Astrocyte of the hippocampus (primary cell): ENCODE data around the gene PDE4C.
A peak's percentile ranks its signal among the peaks of the same experiment; 100 is the strongest.

Source experiments
- DNase-seq: peaks from one replicate; pipeline ENCODE4 v3.0.0; 2011; ENCODE audit warnings: low read depth, low spot score

Gene PDE4C

DNA sequence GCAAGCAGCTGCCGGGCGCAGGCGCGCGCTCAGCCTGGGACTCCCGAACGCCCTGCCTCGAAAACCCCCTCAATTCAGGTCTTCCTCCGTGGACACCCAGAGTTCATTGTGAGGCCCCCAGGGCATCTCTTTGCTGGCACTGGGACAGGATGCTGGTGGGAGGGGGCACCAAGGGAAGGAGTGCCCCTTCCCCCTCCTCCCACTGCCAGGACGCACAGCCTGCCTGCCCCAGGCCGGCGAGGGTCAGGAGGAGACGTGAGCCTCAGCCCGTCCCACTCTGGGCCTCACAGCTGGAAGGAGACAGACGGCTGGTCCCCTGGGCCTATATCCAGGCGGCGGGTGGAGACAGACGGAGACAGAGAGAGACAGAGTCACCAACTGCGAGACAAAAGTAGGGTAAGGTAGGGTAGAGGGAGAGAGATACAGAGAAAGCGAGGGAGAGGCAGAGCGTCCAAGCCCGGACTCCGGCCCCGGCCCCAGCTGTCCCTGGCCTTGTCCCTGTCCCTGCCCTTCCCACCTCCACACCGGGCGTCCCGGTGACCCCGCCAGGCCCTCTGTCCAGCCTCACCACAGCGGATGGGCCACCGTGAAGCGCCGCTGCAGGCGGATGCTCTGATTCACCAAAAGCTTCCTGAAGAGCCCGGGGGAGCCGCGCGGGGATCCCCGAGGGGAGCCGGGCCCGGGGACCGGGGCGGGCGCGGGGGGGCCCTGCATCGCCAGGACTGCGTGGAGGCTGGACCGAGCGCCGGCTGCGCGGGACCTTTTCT lies at the start of gene PDE4C:
PDE4C (minus strand) TSS at position 737 of the 767 bp plus-strand sequence; CDS start at position 714, 23 bp downstream.
- DNase-seq, result peak; percentile 15

DNA sequence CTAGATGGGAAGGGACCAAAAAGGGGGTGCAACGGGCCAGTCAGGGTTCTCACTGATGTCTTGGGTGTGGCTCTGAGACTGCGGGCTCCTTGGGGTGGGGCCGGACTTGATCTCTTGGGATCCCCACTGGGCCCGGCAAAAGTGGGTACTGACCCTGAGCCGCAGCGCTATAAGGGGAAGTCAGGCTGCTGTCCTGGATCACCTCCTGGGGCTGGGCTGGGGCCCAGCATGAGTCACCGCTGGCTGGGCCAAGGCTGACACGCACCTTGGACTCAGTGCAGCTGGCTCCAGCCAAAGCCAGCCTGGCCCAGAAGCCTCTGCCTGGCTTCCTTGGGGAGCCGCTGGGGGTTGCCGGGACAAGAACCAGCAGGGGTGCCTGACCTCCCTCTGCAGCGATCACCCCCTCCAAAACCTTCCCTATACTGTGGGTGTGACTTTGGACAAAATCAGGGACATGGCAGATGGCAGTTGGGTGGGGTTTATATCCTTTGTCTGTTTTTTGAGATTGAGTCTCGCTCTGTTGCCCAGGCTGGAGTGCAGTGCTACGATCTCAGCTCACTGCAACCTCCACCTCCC lies 48.6 kb upstream of the PDE4C start:
- peak; percentile 96 for DNase-seq

DNA sequence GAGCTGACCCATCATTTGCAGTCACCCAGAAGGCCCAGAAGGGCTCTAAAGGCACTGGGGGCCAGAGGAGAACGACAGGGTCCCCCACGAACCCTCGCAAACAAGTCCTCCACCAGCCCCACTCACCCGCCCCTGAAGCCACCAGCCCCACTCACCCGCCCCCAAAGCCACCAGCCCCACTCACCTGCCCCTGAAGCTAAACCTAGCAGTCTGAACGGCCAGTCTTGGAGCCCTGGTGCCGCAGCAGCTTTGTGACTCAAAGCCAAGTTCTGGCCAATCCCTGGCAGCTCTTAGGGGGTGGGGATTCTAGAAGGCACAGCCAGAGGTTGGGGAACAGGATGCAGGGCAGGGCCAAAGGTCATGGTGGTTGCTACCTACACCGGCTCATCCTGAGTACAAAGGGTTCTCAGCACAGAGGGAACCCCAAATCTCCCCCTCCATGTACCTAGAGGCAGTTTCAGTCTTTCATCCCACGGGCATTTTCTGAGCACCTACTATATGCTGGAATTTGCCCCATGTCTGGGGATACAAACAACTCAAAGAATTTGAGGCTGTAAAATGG lies 48.1 kb upstream of the PDE4C start, which contains the start of gene IQCN:
IQCN (minus strand) TSS at position 234 of the 562 bp plus-strand sequence. CDS start 4,974 bp downstream, outside the sequence.
- DNase-seq, result peak; percentile 59

DNA sequence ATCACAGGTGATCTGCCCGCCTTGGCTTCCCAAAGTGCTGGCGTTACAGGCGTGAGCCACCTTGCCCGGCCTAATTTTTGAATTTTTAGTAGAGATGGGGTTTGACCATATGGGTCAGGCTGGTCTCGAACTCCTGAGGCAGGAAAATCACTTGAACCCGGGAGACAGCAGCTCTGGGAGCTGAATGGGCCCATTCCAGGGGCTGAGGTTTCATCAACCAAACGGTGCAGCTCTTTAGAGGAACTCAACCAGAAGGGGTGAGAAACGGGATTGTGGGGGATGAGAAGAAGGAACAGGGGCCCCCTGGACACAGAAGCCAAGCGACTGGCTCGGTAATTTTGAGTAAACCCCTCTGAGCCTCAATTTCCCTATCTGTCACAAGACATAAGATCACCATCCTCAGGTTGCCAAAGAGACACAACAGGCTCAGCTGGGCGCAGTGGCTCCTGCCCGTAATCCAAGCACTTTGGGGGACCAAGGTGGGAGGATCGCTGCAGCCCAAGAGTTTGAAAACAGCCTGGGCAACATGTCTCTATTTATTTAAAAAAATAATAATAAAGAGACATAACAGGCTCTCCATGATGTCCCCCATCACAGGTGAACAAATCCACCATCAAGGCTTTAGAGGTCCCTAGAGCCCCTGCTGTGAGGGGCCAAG lies 47.5 kb upstream of the PDE4C start:
- no peak for DNase-seq

DNA sequence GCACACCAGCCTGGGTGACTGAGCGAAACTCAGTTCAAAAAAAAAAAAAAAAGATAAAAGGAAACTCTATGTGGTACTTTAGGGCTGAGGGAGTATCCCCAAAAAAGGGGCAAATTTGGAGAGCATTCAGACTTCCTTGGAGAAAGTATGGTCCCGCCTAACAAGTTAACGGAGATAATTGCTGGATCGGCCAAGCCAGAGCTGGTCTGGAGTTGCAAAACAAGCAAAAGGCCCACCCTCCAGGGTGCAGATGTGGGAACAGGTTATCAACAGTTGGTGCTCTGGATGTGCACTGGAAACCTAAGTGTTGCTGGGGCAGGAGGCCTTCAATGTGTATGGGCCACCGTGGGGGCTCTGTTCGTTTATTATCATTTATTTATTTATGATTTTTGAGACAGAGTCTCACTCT lies 45.2 kb upstream of the PDE4C start:
- no peak for DNase-seq

DNA sequence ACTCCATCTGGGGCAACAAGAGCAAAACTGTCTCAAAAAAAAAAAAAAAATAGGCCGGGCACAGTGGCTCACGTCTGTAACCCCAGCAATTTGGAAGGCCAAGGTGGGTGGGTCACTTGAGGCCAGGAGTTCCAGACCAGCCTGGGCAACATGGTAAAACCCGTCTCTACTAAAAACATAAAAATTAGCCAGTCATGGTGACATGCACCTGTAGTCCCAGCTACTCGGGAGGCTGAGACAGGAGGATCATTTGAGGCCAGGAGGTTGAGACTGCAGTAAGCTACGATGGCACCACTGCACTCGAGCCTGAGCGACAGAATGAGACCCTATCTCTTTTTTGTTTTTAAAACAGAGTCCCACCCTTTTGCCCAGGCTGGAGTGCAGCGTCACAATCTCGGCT lies 44.1 kb upstream of the PDE4C start:
- DNase-seq, result no peak

DNA sequence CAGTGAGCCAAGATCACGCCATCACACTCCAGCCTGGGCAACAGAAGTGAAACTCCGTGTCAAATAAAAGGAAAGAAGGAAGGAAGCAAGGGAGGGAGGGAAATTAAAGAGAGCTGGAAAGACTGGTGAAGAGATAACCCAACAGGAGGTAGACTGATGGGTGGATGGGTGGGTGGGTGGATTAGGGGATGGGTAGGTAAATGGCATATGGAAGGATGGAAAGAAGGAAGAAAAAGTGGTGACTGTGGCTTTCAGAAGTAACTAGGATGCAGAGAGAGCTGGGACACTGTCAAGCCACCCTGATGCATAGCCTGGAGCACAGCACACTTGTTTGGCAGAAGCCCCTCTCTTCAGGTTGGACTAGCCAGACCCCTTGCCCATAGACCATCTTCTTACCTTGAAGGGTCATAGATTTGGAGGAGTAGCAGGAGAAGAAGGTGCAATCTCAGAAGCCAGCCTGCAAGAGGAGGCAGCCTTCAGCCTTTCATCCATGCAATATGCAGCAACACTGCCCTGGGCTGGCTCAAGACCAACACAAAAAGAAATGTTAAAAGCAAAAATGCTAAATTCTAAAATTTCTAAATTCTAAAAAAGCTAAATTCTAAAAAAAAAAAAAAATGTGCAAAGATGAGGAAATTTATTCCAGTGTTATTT lies 43.0 kb upstream of the PDE4C start:
- no peak for DNase-seq

DNA sequence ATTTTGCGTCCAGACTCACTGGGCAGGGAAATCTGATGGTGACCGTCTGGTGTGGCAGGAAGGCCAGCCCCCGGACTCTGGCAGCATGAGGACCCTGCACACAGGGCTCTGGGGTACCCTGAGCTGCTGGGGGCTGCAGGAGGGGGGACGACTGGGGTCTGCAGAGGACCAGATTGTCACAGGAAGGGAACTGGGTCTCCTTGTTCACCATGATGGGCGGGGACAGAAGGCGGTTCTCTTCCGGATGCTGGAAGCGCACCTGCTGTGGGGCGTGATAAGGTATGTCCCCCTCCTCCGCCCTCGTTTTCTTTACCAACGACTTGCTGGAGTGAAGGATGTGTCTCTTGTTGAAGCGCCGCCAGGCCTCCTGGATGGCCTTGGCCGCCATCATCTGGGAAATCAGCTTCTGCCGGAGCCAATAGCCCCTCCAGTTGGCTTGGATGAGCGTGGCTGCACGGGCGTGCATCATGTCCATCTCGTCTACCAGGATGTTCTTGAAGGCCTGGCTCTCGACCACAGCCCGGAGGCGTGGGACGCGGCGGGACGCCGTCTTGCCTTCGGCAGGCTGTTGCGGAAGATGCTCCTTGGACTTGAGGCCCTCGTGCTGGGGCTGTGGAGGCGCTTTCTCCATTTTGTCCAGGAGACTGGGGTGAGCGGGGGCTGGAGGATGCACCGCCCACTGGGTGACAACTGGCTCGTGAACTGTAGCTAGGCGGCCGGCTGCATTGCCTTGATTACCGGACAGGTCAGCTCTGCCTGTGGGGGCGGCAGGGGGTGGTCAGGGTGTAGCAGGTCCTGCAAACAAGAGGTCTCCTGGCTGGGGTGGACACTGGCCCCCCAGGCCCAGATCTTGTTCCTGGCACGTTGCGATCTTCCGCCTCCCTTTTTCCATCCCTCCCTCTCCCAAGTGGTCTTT lies 40.8 kb upstream of the PDE4C start:
- no peak for DNase-seq

DNA sequence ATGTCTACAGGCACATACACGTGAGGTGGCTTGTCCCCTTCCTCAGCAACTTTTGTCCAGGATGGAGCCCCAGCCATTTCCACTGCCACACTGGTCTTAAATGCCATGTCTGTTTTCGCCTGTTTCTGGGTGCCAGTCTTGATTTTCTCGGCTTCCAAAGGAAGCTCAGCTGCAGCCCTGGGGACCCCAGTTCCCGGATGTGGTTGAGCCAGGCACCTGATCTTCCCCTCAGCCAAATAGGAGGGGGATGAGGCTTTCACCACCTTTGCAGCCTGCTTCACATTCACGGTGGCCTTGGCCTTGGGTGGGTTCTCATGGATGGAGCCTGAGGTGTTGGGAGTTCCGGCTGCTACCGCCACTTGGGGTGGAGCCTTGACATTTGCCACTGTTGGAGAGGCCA lies 39.3 kb upstream of the PDE4C start:
- DNase-seq, result no peak

DNA sequence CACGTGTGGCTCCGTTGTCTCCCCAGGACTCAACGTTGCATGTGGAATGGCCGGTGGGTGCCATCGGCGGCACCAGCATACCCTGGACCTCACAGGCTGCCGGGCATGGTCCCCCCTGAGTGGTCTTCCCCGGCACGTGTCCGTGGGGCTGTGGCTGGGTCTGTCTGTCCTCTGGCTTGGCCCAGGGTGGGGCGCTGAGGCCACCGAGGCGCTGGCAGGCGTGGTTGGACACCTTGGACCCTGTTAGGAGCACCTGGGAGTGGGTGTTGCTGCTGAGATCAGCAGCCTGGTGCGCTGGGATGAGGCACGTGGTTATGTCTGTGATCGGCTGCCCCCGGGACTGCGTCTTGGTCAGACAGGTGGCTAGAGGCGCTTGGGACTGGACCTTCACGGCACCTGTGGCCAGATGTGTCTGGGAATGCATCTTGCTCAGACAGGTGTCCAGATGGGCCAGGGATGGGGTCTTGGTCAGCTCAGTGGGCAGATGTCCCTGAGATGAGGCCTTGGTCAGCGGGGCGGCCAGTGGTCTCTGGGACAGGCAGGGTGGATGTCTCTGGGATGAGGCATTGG lies 38.8 kb upstream of the PDE4C start:
- DNase-seq, result no peak

DNA sequence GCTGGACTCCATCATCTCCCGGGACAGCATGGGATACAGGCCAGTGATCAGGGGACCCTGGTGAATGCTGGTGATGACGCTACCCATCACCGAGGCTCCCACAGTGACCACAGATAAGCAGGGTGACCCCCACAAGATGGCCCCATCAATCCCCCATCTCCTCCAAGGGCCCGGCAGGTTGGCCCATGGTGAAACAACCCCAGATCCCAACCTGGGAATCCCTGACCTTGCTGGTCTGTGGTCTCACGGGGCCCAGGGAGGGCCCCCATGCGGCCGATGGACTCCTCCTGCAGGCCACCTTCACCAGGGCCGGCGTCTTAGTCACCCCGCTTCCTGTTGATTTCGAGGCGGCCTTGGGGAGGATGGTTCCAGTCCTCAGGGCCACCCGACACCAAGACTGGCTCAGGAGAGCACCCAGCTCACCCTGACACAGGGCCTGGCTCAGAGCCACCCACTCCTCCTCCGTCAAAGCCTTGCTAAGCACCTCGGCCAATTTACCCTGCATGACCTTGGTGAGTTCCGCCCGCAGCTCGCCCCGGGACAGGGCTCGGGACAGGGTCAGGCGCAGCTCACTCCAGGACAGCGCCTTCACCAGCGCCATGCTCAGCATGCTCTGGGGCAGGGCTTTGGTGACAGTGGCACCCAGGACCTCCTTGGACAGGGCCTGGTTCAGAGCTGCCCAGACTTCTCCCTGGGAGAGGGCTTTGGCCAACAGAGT lies 38.1 kb upstream of the PDE4C start:
- DNase-seq, result no peak

DNA sequence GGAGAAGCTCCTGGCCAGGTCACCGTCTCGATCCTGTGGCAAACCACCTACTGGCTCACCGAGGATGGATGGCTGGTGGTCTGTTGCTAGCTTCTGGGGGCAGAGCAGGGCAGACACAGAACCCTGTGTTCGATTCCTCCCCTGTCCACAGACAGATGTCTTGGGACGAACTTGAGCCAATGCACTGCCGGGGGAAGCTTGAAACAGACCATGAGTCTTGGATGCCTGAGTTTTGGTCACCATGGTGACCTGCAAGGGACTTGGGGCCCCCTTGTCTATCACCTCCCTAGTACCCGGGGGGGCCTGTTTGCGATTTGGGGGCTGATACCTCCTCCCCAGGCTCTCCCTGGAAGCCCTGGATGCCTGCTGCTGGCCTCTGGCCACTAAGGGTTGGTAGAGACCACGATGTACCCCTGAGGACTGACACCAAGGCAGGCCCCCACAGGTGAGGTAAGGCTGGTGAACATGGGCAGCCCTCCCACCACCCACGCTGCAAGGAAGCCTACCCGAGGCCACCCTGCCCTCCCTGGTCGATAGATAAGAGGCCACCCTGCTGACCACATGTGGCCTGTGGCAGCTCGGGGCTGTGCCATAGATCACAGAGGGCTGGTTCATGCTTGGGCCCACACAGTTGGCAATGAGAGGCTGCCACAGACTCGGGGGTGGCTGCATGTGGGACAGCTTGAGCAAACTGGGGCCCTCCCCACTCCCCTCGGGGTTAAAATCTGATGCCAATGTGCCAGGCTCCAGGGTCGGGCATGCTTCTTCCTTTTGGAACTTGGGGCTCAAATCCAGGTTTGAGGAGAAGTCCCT lies 37.3 kb upstream of the PDE4C start:
- no peak for DNase-seq

DNA sequence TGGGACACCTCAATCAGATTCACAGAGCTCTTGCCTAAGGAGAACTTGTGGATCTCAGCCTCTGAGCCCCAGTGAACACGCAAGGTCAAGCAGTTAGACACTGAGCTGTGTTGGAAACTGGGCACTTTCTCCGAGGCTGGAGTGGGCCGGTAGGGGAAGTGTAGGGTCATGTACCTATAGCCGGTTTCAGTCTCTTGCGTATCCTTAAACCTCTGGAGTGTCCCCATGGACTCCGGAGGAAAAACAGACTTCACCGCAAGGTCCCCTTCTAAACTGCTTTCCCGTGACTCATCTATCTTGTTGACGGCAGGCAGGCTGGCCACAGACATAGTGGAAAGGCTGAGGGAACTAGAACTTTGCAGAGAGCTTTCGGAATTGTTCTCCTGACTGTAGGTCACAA lies 36.7 kb upstream of the PDE4C start:
- no peak for DNase-seq

DNA sequence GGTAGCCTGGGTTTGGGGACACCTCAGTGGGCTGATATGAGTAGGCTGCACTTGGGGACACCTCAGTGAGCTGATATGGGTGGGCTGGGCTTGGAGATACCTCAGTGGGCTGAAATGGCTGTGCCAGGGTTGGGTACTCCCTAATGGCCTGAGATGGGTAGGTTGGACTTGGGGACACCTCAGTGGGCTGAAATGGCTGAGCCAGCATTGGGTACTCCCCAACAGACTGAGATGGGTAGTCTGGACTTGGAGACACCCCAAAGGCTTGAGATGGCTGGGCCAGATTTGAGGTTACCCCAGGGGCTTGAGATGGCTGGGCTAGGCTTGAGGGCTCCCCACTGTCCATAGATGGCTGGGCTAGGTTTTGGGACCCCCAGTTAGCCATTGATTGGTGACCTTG lies 35.9 kb upstream of the PDE4C start:
- DNase-seq, result no peak

DNA sequence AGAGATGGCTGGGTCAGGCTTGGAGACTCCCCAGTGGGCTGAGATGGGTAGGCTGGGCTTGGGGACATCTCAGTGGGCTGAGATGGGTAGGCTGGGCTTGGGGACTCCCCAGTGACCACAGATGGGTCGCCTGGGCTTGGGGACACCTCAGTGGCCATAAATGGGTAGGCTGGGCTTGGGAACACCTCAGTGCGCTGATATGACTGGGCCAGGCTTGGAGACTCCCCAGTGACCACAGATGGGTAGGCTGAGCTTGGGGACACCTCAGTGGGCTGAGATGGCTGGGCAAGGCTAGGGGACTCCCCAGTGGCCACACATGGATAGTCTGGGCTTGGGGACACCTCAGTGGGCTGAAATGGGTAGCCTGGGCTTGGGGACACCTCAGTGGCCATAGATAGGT lies 35.2 kb upstream of the PDE4C start:
- DNase-seq, result no peak

DNA sequence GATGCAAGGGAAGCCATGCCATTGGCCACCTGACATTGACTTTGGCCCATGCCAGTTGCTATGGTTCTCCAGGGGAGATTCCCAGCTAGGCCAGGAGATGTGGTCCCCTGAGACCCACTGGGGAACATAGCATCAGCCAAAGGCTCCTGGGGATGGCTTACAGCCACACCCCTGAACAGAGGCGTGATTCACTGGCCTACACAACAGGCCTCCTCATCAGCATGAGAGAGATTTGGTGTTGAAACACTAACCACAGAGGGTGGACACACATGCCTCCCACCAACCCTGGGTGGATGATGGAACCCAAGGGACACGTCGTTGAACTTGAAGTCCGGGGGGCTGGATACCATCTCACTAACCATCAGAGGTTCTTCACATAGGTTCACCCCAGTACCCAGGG lies 33.7 kb upstream of the PDE4C start:
- DNase-seq, result no peak

DNA sequence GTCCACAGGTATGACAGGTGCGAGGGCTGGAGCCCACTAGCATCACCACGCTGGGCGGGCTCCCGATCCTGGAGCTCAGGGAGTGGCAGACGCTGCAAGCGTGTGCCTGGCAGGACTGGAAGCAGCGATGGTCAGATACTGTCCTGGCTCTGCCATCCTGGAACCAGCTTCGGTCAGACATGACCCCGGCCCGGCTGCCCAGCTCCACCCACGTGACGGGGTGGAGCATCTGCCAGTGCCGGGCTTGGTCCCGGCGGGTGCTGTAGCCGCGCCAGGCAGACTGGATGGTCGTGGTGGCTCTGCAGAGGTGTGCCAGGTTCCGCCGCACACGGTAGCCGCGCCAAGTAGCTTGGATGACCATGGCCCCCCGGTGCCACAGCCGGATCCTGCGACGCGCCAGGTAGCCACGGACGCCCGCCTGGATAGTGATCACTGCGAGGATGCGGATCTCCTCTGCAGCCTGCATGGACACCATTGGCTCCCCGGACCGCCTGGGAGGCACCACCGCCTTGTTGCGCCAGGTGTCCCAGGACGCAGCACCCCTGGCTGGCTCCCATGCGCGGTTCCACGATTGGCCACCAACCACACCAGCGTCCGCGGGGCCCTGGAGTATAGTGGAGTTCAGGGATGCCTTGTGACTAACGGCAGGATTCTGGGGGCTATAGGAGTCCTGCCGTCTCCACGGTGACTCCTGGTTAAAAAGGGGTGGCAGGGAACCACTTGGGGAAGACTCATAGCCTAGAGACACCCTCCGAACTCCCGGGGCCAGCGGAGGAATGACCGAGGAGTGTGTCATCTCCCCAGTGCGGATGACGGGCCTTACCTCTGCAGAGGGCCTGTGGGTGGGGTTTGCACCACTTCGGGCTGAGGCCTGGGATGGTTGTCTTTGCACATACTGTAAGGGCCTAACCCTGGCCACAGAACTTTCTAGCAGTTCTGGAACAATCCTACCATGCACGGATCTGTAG lies 31.5 kb upstream of the PDE4C start:
- no peak for DNase-seq
